K562 (cell line): ENCODE results near the gene KCTD17. TPM values are rescaled to one million over a fixed set of nuclear protein-coding genes. Genes with fewer than 3 reads are reported as not detected.

Source experiments
- BCL6 ChIP-seq: fragments of 250-450 bp; sonication (Bioruptor Pico); IDR thresholded peaks from 2 replicates; pipeline ENCODE4 v1.4.0; 2020
- HDAC1 ChIP-seq, 2 experiments: fragments of 450-650 bp; IDR thresholded peaks; 2 replicates each; pipeline ENCODE4 v1.6.1; 2016 to 2017; ENCODE audit warnings: inconsistent platforms in 1 of 2, mild to moderate bottlenecking in 1 of 2, moderate library complexity in 1 of 2
- HMG20B ChIP-seq: fragments of 250-450 bp; sonication (Bioruptor Pico); IDR thresholded peaks from 2 replicates; pipeline ENCODE4 v1.5.0; 2021; ENCODE audit warnings: mild to moderate bottlenecking
- PTBP1 ChIP-seq: fragments of 200-400 bp; formaldehyde crosslinking; IDR thresholded peaks from 2 replicates; pipeline ENCODE4 v1.6.1; 2017; ENCODE audit warnings: low read depth, low read length
- RCOR1 ChIP-seq, 2 experiments: IDR thresholded peaks; 2 replicates each; pipeline ENCODE4 v1.6.1; 2012; ENCODE audit warnings: low read depth in 2 of 2, low read length in 2 of 2, borderline replicate concordance in 1 of 2, improper control_type of control experiment in 1 of 2
- RREB1 ChIP-seq: fragments of 250-450 bp; sonication (Bioruptor Pico); IDR thresholded peaks from 2 replicates; pipeline ENCODE4 v1.4.0; 2020
- SIN3A ChIP-seq, 2 experiments: fragments of 150-350 bp in 1 of 2; IDR thresholded peaks; 2 replicates each; pipeline ENCODE4 v1.6.1; 2011 to 2016; ENCODE audit warnings: borderline replicate concordance in 2 of 2, low read depth in 2 of 2, low read length in 2 of 2, mild to moderate bottlenecking in 2 of 2, moderate library complexity in 2 of 2; ENCODE audit not compliant: control insufficient read depth in 1 of 2
- STAT5A ChIP-seq: IDR thresholded peaks from 2 replicates; pipeline ENCODE4 v1.6.1; 2012; ENCODE audit warnings: low read length, inconsistent platforms, borderline replicate concordance
- polyA plus RNA-seq, 8 experiments: library from polyadenylated mRNA; depleted of rRNA in 4 of 8; stranded (reverse) in 5 of 8; unstranded in 3 of 8; fragments of >200 nt; fragmentation: Nextera tagmentation in 2 of 8; fragmentation: Illumina TruSeq in 1 of 8; extraction: Ambion mirVana in 2 of 8; extraction: Trizol in 1 of 8; gene quantifications; 2 replicates each; pipeline versions ENCODE4 v1.2.1 to v1.2.3, GENCODE V29; 2011 to 2014; ENCODE audit warnings: inconsistent platforms in 1 of 8, missing spikeins in 1 of 8
- total RNA-seq, 7 experiments: library from RNA; depleted of rRNA in 6 of 7; stranded (reverse); fragments of >200 nt in 6 of 7; fragmentation: Illumina TruSeq in 2 of 7; extraction: Trizol in 2 of 7; gene quantifications; 2 replicates each; pipeline versions ENCODE4 v1.2.1 to v1.2.3, GENCODE V29; 2011 to 2021; ENCODE audit warnings: low replicate concordance in 1 of 7

KCTD17 gene
- total and polyA plus RNA-seq, 9 of the 15 experiments (the other 6 are each of a cell fraction or from before 2014, with no cell fraction given): 0.22 to 0.90 (median 0.49) TPM; not detected in 2

- no peak for TF ChIP-seq RREB1 (CRISPR knock-in tag)
- no peak for TF ChIP-seq BCL6 (CRISPR knock-in tag)
- TF ChIP-seq PTBP1: no peak
- TF ChIP-seq STAT5A: no peak
- TF ChIP-seq HMG20B (CRISPR knock-in tag): no peak
- peak in 1 of 2 experiments; percentile 69; a peak in 2 of 4 replicates for TF ChIP-seq RCOR1 (IDR thresholded peaks at IDR 0.05; ENCODE audit: borderline replicate concordance in 1 of 2, low read depth in 2 of 2, low read length in 2 of 2)
- TF ChIP-seq HDAC1 (IDR thresholded peaks at IDR 0.05): no peak
- no peak for TF ChIP-seq SIN3A (IDR thresholded peaks at IDR 0.05; ENCODE audit: borderline replicate concordance in 2 of 2, control insufficient read depth in 1 of 2, low read depth in 2 of 2, low read length in 2 of 2)
Measured at GRCh38 chr22:37008365-37008764, 43.2 kb upstream of the KCTD17 start (continued).
